HG03025 (cell line): ENCODE results near the gene LYZ.

Experiments used
- ATAC-seq: cut with Tn5 transposase; IDR thresholded peaks from one replicate; pipeline ENCODE4 v1.9.1; 2021; ENCODE audit warnings: mild to moderate bottlenecking, moderate library complexity; ENCODE audit not compliant: unreplicated experiment, low FRiP score

LYZ gene

GRCh38 chr12:69368171-69368570 is 20.0 kb downstream of the LYZ start:
- no peak for ATAC-seq

- no peak for ATAC-seq
Observed at GRCh38 chr12:69383074-69383473, 34.9 kb downstream of the LYZ start.

- no peak for ATAC-seq
Observed at GRCh38 chr12:69385038-69385437, 36.9 kb downstream of the LYZ start.

GRCh38 chr12:69386921-69387320 is 38.7 kb downstream of the LYZ start:
- ATAC-seq: no peak

- no peak for ATAC-seq
Observed at GRCh38 chr12:69388371-69388770, 40.2 kb downstream of the LYZ start.

DNA sequence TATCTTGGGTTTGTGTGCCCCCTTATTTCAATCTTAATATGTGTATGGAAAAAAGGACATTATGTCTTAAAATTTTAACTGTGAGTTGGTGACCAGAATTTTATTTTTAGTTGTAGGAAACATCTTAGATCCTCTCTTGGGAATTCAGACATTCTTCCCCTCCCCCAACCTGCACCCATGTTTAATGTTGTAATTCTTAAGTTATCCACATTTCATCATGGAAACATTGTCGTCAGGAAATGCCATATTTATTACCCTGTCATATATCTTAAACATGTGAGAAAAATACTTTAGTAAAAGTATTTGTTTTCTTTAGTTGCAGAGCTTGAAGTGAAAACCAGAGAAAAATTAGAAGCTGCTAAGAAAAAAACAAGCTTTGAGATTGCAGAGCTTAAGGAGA is 41.6 kb downstream of the LYZ start:
- no peak for ATAC-seq

DNA sequence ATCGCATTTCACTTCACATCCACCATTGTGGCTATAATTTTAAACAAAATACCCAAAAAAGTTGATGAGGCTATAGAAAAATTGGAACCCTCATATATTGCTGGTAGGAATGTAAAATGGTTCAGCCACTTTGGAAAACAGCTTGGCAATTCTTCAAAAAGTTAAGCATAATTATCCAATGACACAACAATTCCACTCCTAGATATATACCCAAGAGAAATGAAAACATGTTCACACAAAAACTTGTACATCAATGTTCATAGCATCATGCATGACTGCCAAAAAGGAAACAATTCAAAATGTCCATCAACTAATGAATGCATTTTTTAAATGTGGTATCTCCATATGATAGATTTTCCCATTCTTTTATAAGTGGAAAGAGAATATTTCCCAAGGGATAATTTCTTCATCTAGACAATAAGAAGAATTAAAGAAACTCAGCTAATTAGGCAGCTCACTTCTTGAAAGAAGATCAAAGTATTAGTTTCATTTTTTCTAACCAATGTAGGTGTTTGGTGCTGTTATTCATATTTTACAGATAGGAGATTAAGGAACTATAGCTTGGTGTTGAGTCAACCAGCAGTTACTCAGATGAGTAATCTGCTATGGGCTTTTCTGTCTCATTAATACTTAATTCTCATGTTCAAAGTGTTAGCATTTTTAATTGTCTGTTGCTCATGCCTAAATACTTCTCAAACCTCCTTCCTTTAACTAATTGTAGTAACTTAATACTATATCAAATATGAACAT is 44.2 kb downstream of the LYZ start:
- ATAC-seq: no peak

GRCh38 chr12:69396041-69396440 is 47.9 kb downstream of the LYZ start:
- ATAC-seq: no peak

GRCh38 chr12:69396963-69397362 is 48.8 kb downstream of the LYZ start:
- no peak for ATAC-seq

GRCh38 chr12:69397978-69398377 is 49.8 kb downstream of the LYZ start:
- ATAC-seq: no peak

DNA sequence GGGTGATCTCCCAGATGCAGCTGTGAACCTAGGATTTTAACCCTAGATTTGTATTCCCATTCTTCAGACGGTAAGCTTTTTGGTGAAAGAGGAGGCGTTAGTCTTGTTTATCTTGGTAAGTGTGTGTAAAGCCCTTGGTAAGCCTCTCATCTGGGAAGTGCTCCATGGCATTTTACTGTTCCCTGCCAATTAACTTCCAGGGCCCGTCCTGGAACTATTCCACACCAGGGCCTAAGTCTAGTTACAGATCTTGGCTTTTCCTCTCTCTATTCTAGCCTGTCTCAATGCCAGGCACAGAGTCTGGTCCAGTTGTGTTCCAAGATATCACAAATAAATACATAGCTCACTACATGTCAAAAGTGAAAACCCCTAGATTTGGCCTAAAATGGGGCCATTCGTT is 53.8 kb downstream of the LYZ start:
- ATAC-seq: no peak
